GM23338 (cell line): ENCODE data around the gene TTC28. TPM values are rescaled to one million over a fixed set of nuclear protein-coding genes. Genes with fewer than 3 reads are reported as not detected.

Source experiments
- microRNA-seq: library from miRNA; unstranded; fragments of <30 nt; microRNA quantifications from one replicate; pipeline ENCODE4, GENCODE V29; 2017
- polyA plus RNA-seq: library from polyadenylated mRNA; unstranded; fragments of >200 nt; fragmentation: Nextera tagmentation; extraction: Ambion mirVana; gene quantifications from 2 replicates; pipeline ENCODE4 v1.2.1, GENCODE V29; 2016
- small RNA-seq: library from RNA; depleted of rRNA; stranded (forward); fragments of <200 nt; gene quantifications from one replicate; pipeline ENCODE3, GENCODE V24; 2014; ENCODE audit warnings: low replicate concordance
- total RNA-seq: library from RNA; depleted of rRNA; stranded (reverse); fragments of >200 nt; shearing (Covaris generic); gene quantifications from 2 replicates; pipeline ENCODE4 v1.2.3, GENCODE V29; 2014; rRNA removed

Gene TTC28
- total and polyA plus RNA-seq, 2 experiments from 2014 or later: 4.5 to 16.1 TPM

Small RNAs within 50 kb of the gene (microRNA-seq; reads per million reads assigned to microRNA genes)
- gene MIR5739: not detected

Small RNAs within 50 kb of the gene (small RNA-seq; reads per million reads assigned to genes)
- gene MIR5739 (not detected), gene RF00019 (not detected), gene RF00150 (not detected), gene RF02200 (not detected), gene RN7SL162P (not detected)

Other genes with a start within 250 kb of the TTC28 start
- 100 and 121 TPM in 2 replicates for gene CHEK2, start 62.0 kb upstream of the TTC28 start, total RNA-seq
- 80.0 and 86.0 TPM in 2 replicates for gene CHEK2, start 62.0 kb upstream of the TTC28 start, polyA plus RNA-seq
- 17.7 and 18.6 TPM in 2 replicates for gene HSCB, start 62.2 kb upstream of the TTC28 start, total RNA-seq
- 28.4 and 30.9 TPM in 2 replicates for gene HSCB, start 62.2 kb upstream of the TTC28 start, polyA plus RNA-seq
- gene CCDC117, start 92.9 kb upstream of the TTC28 start, total RNA-seq: 54.1 and 59.5 TPM in 2 replicates
- 23.9 and 24.0 TPM in 2 replicates for gene CCDC117, start 92.9 kb upstream of the TTC28 start, polyA plus RNA-seq
- 163 and 195 TPM in 2 replicates for gene XBP1, start 120.7 kb upstream of the TTC28 start, total RNA-seq
- gene XBP1, start 120.7 kb upstream of the TTC28 start, polyA plus RNA-seq: 90.0 and 95.1 TPM in 2 replicates
- gene ZNRF3, start 203.7 kb upstream of the TTC28 start, total RNA-seq: 28.9 and 32.2 TPM in 2 replicates
- gene ZNRF3, start 203.7 kb upstream of the TTC28 start, polyA plus RNA-seq: 11.1 and 12.3 TPM in 2 replicates